ENCODE data around the gene MEIS2.
A peak's percentile ranks its signal among the peaks of the same experiment; 100 is the strongest.

Gene MEIS2

DNA sequence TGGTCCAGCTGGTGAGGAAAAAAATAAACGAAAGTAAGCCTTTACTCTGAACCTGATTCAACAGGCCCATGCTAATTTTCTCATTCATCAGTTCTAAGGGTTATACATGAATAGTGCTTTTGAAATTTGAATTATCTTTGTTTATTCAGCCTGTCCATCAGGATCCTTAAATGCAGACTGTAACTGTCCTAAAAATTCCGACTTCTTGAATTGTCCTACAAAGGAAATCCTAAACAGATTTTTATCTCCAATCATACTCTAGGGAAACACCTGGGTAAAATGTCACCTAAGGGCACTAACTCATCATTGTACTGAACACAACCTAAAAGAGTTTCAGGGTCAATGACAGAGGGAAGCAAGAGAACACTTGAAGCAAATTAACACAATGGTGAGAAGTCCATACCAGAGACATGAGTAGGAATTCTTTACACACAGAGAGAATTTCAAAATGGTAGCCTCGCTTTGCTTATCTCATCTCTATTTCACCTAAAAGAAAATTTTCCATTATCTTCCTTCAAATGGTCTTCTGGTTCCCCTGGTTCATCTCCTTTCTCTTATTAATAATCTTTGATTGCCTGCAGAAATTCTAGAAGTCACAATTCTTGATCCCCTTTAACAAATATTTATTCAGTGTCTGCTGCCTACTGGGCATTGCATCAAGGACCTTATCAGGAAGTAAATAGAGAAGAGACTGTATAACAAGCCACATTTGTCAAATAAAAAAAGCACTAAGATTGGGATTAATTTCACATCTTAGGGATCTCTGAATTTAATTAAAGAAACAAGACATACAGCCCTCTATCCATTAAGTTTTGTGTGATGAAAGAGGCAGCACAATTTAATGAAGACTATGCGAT is 182.7 kb downstream of the MEIS2 start:
- no peak for TF ChIP-seq CTCF (conservative IDR thresholded peaks at IDR 0.05; ENCODE audit: low read length)
- no peak overlapping the region for H3K4me3 ChIP-seq (ENCODE audit: low read length)

DNA sequence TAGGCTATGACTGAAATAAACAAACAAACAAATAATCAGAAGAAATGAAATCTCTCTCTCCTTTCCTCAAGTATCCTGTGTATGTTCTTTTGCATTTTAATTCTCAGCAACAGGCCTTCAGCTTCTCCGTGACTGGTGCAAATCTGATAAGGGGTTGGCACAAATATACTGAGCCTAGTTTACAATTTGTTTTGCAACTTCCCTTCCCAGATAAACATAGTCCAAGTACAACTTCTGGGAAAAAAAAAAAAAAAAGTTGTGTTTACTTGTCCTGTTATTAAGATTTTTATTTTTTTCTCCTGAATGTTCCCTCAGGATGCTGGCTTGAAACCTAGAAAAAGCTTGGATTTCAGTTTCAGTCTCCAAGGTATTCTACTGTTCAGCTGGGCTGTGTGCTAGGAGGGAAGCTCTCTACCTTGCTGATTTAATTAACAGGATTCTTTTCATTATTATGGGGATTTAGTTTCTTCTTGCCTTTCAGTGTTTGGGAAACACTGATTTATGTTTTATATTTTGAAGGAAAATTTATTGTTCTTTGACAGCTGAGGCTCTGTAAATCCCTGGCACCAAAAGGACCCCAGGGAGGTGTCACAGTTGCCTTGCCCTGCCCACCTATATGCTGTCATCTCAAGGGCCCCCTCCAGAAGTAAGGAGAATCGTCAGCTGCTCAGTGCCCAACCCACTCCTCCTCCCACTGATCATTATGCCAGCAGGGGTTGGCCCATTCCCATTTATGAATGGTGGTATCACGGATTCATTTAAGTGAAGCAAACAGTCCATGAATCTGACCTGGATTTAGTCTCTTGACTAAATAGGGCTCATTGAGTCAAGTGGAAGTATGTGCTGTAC is 185.2 kb downstream of the MEIS2 start:
- TF ChIP-seq CTCF (conservative IDR thresholded peaks at IDR 0.05; ENCODE audit: low read length) = no peak
- DNase-seq (ENCODE audit: low read depth) = no peak
- no peak overlapping the region for H3K4me3 ChIP-seq (ENCODE audit: low read length)

More for the DNA sequence above, 182.7 kb downstream of the MEIS2 start:
- no peak for DNase-seq (ENCODE audit: low read depth)

DNA sequence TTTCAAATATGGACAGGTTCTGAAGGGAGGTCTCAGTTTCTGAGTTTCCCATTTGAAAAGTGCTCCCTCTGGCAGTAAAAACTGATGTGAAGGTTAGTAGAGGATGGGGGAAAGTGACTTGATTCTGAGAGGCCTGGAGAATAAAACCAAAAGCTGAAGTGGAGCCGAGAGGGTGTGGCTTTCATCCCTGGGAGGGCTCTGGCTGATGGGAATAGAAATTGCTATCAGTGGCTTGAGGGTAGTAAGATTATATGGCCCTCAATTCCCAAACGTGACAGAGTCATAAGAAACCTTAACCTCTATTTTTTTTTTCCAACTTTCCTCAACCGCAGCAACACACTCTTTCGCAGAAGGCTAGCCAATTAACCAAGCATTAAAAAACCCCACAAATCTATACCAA is 185.9 kb downstream of the MEIS2 start:
- no peak overlapping the region for H3K4me3 ChIP-seq (ENCODE audit: low read length)
- no peak for DNase-seq (ENCODE audit: low read depth)
- no peak for TF ChIP-seq CTCF (conservative IDR thresholded peaks at IDR 0.05; ENCODE audit: low read length)

- no peak for TF ChIP-seq CTCF (conservative IDR thresholded peaks at IDR 0.05; ENCODE audit: low read length)
- peak; percentile 33 for DNase-seq (ENCODE audit: low read depth)
- no peak overlapping the region for H3K4me3 ChIP-seq (ENCODE audit: low read length)
Observed at GRCh38 chr15:36912311-36912712, 188.0 kb downstream of the MEIS2 start.

- TF ChIP-seq CTCF (conservative IDR thresholded peaks at IDR 0.05; ENCODE audit: low read length) = no peak
- peak; percentile 32 for DNase-seq (ENCODE audit: low read depth)
- H3K4me3 ChIP-seq (ENCODE audit: low read length) = no peak overlapping the region
Observed at GRCh38 chr15:36911322-36911944, 188.9 kb downstream of the MEIS2 start.

GRCh38 chr15:36908991-36909390 is 191.4 kb downstream of the MEIS2 start:
- no peak for DNase-seq (ENCODE audit: low read depth)
- no peak for TF ChIP-seq CTCF (conservative IDR thresholded peaks at IDR 0.05; ENCODE audit: low read length)

More at GRCh38 chr15:36908991-36909390, 191.4 kb downstream of the MEIS2 start:
- H3K4me3 ChIP-seq (ENCODE audit: low read length) = no peak overlapping the region
